T-helper 1 cell treated with Interleukin-12 subunit alpha and Interleukin-12 subunit beta and Interleukin-4 antibody, amounts not matched to agents 30 ng/mL and 1 ng/mL, for 36 hours (primary cell): ENCODE results near the gene NIP7. TPM values are rescaled to one million over a fixed set of nuclear protein-coding genes. Genes with fewer than 3 reads are reported as not detected.
"Not testable (repeated sequence)": the region's sequence is repeated elsewhere in the genome, so short reads cannot be mapped to it uniquely, and the experiment has no call there.

ENCODE experiments used
- intact Hi-C: fragments of 100-400 bp; cut with micrococcal nuclease; formaldehyde crosslinking; loops from one replicate; pipeline ENCODE4 v1.15.1; 2024
- total RNA-seq: library from RNA; stranded (reverse); gene quantifications from 2 replicates; pipeline ENCODE4 v1.2.3, GENCODE V29; 2022

The NIP7 gene
- total RNA-seq = 46.2 and 50.2 TPM in 2 replicates

DNA sequence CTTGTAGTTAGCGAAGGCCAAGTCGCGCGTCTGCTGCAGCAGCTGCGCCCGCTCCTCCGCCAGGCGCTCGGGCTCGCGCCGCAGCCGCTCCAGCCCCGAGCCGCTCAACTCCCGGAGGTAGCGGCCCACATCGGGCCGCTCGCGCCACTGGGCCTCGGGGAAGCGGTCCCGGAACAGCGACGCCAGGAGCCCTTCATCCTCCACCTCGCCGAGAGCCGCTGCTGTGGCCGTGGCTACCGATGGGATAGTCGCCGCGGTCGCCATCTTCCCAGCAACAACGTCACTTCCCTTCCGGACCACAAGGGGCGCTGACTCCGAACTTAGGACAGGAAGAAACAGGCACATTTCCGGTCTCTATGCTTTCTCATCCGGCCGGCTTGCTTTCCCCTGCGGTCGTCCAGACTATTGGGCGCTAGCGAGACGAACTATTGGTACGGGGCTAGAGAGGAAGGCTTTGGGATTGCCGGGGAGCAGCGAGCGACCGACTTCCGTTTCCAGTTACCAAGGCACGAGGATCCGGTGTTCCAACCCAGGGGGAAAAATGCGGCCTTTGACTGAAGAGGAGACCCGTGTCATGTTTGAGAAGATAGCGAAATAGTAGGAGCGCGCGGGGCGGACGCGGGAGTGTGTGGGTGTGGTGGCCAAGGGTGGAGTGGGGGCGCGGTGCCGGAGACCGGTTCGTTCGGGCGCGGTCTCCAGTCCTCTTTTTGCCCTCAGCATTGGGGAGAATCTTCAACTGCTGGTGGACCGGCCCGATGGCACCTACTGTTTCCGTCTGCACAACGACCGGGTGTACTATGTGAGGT, at the start of gene NIP7, which contains the start of gene COG8:
NIP7 (plus strand) TSS at position 484 of the 806 bp plus-strand sequence; CDS start at position 542, 58 bp downstream.
COG8 (minus strand) TSS at position 276 of the 806 bp plus-strand sequence; CDS start at position 264, 12 bp downstream.
- intact Hi-C loops = loop anchor here (1.0 to 10.0 kb wide), 11 partner anchors 9 to 1257 kb away; partner anchors contain the start of genes EXOSC6, NFAT5, NOB1 and PDF

DNA sequence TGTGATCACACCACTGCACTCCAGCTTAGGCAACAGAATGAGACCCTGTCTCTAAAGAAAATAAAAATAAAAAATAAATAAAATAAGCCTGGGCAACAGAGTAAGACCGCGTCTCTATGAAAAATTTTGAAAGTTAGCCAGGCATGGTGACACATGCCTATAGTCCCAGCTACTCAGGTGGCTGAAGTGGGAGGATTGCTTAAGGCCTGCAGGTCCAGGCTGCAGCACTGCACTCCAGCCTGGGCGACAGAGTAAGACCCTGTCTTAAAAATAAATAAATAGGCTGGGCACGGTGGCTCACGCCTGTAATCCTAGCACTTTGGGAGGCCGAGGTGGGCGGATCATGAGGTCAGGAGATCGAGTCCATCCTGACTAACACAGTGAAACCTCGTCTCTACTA, 47.9 kb upstream of the NIP7 start:
- intact Hi-C loops = not testable (repeated sequence)

DNA sequence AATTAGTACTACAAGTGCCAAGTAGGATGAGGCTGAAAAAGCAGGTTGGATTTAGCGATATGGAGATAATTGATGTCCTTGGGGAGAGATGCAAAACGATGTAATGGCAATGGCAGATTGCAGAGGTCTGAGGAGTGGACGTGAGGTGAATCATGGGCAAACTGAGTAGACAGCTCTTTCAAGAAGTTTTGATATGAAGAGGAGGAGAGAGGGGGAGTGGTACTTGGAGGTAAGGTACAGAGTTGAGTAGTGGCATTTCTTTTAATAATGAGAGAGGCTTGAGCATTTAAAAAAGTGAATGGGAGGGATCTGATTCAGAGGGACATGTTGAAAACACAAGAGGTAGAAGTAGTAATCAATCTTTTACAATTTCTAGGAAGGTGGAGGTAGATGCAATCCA, 46.2 kb upstream of the NIP7 start:
- intact Hi-C loops = no loop called here

DNA sequence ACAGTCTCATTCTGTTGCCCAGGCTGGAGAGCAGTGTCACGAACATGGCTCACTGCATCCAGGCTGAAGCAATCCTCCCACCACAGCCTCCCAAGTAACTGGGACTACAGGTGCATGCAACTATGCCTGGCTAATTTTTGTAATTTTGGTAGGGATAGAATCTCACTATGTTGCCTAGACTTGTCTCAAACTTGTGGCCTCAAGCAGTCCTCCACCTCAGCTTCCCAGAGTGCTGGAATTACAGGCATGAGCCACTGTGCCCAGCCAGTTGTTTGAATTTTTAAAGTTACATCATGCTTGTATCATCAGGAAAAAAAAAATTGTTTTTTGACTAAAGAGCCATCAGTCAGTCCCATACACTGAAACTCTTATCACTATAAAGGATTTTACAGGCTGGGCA, 45.5 kb upstream of the NIP7 start:
- intact Hi-C loops = no loop called here

DNA sequence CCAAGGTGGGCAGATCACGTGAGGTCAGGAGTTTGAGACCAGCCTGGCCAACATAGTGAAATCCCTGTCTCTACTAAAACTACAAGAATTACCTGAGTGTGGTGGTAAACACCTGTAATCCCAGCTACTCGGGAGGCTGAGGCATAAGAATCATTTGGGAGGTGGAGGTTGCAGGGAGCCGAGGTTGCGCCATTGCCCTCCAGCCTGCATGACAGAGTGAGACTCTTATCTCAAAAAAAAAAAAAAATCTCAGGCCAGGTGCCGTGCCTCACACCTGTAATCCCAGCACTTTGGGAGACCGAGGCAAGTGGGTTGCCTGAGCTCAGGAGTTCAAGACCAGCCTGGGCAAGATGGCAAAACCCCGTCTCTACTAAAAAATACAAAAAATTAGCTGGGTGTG, 42.8 kb upstream of the NIP7 start:
- intact Hi-C loops = not testable (repeated sequence)

DNA sequence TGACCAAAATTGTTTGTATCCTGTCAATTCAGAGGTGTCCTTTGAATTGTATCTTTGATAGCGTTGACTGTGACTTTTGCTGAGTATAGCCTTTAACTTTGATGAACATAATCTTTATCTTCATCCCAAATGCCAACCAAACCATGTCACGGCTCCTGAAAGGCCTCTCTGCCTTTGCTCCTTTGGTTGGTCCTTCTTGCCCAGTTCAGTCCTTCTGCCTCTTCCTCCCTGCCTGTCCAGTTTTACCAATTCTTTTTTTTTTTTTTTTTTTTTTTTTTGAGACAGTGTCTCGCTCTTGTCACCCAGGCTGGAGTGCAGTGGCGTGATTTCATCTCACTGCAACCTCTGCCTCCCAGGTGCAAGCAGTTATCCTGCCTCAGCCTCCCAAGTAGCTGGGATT, 41.3 kb upstream of the NIP7 start:
- intact Hi-C loops = no loop called here

DNA sequence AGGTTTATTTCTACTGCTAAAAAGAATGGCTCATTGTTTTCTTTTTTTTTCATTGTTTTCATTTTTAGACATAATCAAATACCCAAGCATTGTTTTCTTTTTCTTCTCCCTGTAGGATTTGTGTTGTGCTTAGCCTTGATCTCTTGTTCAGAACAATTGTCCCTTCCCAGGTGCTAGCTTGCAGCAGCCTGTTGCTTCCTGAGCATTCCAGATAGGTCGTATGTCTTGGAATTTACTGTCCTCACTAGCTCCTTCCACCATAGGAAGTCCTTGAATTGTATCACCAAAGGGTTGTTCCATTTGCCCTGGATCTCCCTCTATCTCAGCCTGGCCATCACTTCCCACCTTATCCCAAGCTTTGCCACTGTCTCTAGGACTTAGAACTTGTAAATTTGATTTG, 38.4 kb upstream of the NIP7 start:
- intact Hi-C loops = no loop called here

DNA sequence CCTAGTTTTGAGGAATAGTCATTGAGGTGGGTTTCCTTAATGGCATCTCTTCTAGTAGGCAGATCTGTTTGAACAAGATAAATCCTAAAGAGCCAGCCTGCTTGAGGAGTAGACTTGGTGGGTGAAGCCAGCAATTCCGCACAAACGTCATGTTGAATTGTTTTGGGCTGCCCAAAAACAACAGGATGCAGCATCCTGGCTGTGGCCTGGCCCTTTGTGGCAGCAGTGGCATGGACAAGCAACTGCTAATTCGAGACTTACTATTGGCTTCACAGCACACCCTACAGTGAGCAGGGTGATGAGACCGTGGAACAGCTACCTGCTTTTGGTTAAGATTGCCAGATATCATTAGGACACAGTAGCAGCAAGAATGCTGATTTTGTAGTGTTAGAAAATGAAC, 37.7 kb upstream of the NIP7 start:
- intact Hi-C loops = no loop called here

DNA sequence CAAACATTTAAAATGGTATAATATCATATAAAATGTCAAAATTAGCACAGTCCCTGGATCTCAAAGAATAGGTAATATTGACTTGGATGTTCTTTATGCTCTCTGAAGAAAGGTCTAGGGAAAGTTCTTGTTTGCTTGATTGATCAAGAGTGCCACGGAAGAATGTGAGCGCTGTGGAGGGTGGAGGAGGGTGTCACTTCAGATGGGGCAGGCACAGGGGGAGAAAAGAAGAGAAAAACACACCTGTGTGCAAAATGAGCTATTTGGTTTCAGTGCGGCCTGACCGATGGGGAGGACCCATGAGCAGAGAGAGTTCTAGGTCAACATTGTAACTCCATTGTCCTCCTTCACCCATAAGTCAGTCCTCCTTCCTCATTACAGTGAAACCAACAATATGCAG, 37.3 kb upstream of the NIP7 start:
- intact Hi-C loops = no loop called here

DNA sequence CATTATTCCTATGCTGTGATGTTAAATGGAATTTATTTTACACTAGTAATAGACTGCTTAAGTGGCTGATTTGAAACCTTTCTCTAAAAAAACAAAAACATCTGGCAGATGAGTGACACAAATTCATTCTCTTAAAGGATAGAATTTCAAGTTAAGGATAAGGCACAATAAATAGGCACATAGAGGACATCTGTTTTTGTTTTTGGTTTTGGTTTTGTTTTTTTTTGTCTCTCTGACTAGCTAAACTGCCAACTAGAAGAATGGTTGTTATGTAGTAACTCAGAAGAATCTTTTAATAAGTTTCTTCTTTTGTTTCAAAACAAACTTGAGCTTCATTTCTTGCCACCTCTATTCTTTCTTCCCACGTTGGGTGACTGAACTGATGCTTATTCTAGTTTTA, 33.5 kb upstream of the NIP7 start:
- intact Hi-C loops = no loop called here

DNA sequence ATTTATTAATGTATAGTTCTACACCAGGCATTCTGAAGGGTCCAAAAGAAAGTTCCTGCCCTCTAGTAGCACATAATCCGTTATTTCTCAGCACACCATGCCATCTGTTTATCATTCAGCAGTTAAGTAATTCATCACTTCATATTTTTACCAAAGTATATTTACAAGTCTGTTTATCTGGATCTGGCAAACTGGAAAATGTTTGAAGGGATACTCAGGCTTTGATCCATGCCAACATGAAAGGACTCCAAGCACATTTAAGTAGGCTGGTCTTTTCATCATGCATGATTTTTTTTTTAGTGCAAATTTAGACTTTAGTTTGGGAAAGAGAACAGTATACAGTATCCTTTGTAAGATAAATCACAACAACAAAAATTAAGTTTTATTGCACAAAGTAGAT, 32.5 kb upstream of the NIP7 start:
- intact Hi-C loops = no loop called here

DNA sequence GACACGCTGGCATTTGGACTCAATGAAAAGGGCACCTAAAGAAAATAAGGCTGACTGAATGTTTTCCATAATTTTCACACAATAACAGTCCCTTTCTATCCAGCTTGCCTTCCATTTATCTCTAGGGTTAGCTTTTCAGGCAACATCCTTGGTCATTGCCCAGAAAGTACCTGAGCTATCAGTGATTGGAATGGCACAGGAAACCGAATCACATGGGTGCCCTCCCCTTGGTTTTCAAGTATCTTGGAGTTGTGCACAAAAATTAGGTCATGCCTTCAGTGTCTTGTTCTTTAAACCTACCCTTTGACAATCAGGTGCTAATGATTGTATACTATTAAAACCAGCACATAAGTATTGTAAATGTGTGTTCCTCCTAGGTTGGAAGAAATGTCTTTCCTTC, 31.7 kb upstream of the NIP7 start:
- intact Hi-C loops = no loop called here

DNA sequence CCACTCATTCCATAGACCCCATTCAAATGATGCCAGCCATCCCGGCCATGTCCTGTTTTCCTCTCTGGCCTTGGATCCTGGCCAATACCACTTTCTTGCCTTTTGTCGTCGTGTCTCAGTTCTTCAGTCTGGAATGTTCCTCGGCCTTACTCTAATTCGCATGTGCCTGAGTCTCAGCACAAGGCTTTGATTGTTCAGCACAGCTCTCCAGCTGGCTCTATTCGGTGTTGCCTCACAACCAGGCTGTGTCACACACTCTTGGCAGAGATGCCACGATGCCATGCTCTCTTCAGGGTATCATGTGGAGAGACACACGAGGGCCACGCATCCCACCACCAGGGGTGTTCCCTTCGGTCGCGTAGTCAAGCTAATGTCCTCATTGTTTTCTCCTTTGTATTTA, 30.3 kb upstream of the NIP7 start:
- intact Hi-C loops = no loop called here

DNA sequence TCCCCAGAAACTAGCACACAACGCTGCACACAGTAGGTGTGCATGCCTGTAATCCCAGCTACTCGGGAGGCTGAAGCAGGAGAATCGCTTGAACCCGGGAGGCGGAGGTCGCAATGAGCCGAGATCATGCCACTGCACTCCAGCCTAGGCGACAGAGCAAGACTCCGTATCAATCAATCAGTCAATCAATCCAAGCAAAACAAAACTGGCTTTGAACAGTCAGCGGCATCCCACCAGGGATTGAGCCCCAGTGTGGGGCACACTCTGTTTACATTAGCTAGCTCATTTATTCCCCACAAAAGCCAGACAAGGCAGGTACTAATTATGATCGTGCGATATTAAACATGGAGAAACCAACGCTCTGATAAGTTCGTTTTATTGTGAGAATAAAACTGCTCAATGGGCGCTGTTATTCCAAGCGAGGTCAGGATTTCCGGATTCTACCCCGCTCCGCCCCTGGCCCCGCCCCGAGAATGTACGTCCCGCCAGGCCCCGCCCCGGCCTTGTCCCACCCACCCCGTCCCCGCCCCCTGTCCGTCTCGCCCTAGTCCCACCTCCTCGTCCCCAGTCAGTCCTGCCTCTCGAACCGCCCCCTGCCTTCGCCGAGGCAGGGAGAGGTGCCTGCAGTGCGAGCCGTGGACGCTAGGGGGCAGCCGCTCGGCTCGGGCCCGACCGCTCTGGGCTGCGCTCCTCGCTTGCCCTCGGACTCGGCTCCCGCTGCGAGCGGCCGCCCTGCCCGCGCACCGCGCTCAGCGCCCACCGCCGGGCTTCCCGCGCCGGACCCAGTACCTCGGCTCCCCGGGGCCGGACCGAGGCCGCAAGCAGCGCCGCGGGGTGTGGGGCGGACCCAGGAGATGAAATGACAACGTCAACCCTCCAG, 28.7 kb upstream of the NIP7 start, which contains the start of gene VPS4A:
VPS4A (plus strand) TSS at position 698 of the 880 bp plus-strand sequence; CDS start at position 860, 162 bp downstream.
- intact Hi-C loops = loop anchor here (1.0 to 5.0 kb wide), 11 partner anchors 19 to 864 kb away; partner anchors contain the start of genes CYB5B, NOB1, PDF and SMPD3

DNA sequence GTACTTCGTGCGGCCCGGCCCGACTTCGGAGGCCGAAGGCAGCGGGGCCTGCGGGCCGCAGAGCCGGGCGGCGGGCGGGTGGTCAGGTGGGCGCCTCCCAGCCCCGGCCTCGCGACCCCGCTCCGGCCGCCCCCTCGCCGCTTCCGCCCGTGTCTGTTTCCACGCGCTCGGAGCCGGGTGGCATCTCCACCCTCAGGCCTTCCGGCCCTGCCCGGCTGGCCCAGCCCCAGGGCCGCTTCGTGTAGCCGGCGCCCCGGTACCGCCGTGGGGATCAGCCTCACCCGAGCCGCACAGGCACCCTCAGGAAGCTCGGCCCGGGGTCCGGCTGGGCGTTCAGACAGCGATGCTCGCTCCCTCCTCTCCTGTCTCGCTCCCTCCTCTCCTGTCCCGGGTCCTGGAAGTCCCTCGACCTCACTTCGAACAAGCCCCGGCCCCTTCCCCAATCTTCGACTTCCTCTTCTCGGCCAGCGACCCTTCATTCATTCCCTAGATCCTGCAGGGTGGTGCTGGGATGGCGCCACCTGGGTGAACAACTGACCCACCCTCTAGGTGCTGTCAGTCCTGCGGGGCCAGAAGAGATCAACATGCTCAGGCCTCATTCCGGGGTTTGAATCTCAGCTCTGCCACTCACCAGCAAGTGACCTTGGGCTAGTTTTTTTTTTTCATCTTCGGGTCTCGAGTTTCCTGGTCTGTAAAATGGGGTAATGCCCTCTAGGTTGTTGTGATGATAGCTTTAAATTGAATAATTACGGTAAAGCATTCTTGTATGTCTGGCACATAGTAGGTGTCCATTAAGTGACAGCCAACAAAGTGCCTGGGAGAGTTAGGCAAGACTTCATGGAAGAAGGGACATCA, 27.8 kb upstream of the NIP7 start:
- intact Hi-C loops = loop anchor here (1.0 to 5.0 kb wide), 11 partner anchors 19 to 864 kb away; partner anchors contain the start of genes CYB5B, NOB1, PDF and SMPD3

DNA sequence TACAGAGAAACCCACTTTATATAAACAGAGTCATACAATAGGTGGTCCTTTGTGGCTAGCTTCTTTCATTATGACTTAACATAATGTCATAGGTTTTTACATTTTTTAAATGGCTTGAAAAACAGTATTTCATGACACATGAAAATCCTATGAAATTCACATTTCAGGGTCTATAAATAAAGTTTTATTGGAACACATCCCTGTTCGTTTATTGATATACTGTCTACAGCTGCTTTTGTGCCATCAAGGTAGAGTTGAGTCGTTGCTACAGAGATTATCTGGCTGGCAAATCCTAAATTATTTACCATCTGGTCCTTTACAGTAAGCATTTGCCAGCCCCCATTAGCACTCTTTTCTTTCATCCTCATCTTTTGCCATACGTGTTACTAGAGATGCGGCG, 26.1 kb upstream of the NIP7 start:
- intact Hi-C loops = loop anchor here (5.0 kb wide), 1 partner anchor 866 kb away; the partner anchor contains the start of gene SMPD3

DNA sequence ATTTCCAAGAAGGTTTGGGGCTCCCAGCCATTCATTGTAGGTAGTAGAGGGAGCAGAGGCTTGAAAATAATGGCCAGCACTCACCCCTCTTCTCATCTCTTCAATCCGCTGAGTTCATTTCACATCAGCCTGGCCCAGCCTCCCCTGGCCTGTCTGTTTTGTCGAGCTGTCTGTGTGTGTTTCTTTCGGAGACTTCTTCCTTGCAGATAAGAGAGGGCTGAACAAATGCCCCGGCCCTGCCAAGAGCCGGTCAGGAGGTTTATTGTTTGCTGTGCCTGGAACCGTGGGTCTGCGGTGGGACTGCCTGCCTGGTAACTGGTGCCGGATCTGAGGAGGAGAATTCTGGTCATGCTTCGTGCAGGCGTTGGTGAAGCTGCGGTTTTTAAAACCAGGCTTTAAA, 25.0 kb upstream of the NIP7 start:
- intact Hi-C loops = loop anchor here (5.0 kb wide), 1 partner anchor 867 kb away; the partner anchor contains the start of gene SMPD3

DNA sequence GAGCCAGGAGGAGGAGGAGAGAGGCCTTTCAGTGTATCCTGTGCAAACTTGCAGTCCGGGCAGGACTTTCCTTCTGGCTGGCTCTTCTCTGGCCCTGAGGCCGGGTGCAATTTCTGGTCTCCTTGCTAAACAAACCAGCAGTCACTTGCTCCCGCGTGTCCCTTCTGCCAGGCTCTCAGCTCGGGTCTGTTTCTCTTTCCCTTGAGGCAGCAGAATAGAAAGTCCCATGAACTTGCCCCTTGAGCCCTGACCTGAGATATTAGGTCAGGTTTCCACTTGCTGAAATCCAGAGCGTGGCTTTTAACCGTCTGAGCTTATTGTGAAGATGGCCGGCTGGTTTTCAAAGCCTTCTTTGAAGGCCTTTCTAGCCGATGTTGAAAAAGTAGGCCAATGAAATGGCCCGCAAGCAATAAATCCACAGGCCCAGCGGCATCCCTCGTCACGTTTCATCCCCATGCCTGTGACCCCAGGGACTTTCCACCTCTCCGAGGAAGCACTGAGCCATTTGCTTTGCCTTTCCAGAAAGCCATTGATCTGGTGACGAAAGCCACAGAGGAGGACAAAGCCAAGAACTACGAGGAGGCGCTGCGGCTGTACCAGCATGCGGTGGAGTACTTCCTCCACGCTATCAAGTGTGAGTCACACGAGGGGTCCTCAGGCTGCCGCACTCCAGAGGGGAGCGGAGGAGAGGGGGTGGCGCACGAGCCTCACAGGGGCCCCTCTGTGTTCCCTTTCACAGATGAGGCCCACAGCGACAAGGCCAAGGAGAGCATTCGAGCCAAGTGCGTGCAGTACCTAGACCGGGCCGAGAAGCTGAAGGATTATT, 23.9 kb upstream of the NIP7 start:
- intact Hi-C loops = no loop called here

DNA sequence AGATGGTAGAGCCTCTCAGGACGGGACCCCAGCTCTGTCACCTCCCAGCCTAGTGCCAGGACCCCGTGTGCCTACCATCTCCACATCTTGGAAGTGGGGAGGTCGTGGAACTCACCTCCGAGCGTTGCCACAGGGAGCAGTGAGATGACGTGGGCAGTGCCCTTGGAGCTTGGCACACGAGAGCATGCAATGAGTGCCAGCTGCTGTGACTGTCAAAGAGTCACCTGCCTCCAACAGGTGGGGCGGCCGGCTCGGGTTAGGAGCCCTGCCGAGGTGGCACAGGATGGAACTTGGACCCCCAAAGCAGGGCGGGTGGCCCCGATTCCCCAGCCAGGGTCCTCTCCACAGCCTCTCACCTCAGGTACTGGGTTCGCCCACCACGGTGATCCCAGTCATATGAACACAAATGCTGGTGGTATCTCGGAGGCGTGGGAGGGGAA, 23.0 kb upstream of the NIP7 start:
- intact Hi-C loops = no loop called here
